Right lobe of liver (tissue), 4 donors: Measurements from ENCODE around the gene SRMS.
"Not testable (repeated sequence)": the region's sequence is repeated elsewhere in the genome, so short reads cannot be mapped to it uniquely, and the experiment has no call there.

ENCODE experiments used
- CTCF ChIP-seq, 4 donors: fragments of 200-600 bp in 3 of 4; fragments of 450-650 bp in 1 of 4; IDR thresholded peaks; one replicate each; pipeline versions ENCODE4 v1.5.1 to v1.8.0; 2016 to 2022; ENCODE audit warnings: antibody characterized with exemption in 4 of 4, mild to moderate bottlenecking in 2 of 4
- POLR2A ChIP-seq: fragments of 450-650 bp; IDR thresholded peaks from one replicate; pipeline ENCODE4 v1.6.1; 2017; ENCODE audit warnings: antibody characterized with exemption, mild to moderate bottlenecking
- donor health status: DM: no; HTN: no; CAD: no.
- donor health status: DM: no; HTN: no; CAD: no.
- donor health status: DM: no; HTN: yes; CAD: no.

GRCh38 chr20:63571087-63571478 lies 23.5 kb upstream of the SRMS start:
- not testable (repeated sequence) for TF ChIP-seq CTCF (IDR thresholded peaks at IDR 0.05); POLR2A
